Measurements from ENCODE around the gene ZNF799.
"Not testable (repeated sequence)": the region's sequence is repeated elsewhere in the genome, so short reads cannot be mapped to it uniquely, and the experiment has no call there.

ZNF799 gene

GRCh38 chr19:12365236-12366162, 35.6 kb downstream of the ZNF799 start, which contains the start of gene ZNF442:
TSS of gene ZNF442 (minus strand) at chr19:12365683. CDS start at chr19:12363631, 2,052 bp downstream.
- peak; percentile 97 for DNase-seq (ENCODE audit: low read depth)
- H3K4me3 ChIP-seq (replicated peaks; ENCODE audit: low read depth, low read length), result peak within 1 kb of the TSS; percentile 84
- TF ChIP-seq CTCF (IDR thresholded peaks at IDR 0.05; ENCODE audit: low read length, missing control alignments), result peak; percentile 81

GRCh38 chr19:12364391-12365235, 36.5 kb downstream of the ZNF799 start:
- peak; percentile 24 for DNase-seq (ENCODE audit: low read depth)
- peak overlapping the region; percentile 84 for H3K4me3 ChIP-seq (replicated peaks; ENCODE audit: low read depth, low read length)
- no peak for TF ChIP-seq CTCF (IDR thresholded peaks at IDR 0.05; ENCODE audit: low read length, missing control alignments)

- DNase-seq (ENCODE audit: low read depth), result not testable (repeated sequence)
Measured at GRCh38 chr19:12362236-12362635, 38.8 kb downstream of the ZNF799 start.

GRCh38 chr19:12353375-12353774, 47.7 kb downstream of the ZNF799 start:
- H3K4me3 ChIP-seq (replicated peaks; ENCODE audit: low read depth, low read length), result no peak overlapping the region
- DNase-seq (ENCODE audit: low read depth), result no peak
- no peak for TF ChIP-seq CTCF (IDR thresholded peaks at IDR 0.05; ENCODE audit: low read length, missing control alignments)

More at GRCh38 chr19:12362236-12362635, 38.8 kb downstream of the ZNF799 start:
- H3K4me3 ChIP-seq (replicated peaks; ENCODE audit: low read depth, low read length), result not testable (repeated sequence)

GRCh38 chr19:12350890-12351197, 50.2 kb downstream of the ZNF799 start:
- DNase-seq (ENCODE audit: low read depth), result no peak
- TF ChIP-seq CTCF (IDR thresholded peaks at IDR 0.05; ENCODE audit: low read length, missing control alignments), result no peak
- H3K4me3 ChIP-seq (replicated peaks; ENCODE audit: low read depth, low read length), result no peak overlapping the region

GRCh38 chr19:12350185-12350889, 50.7 kb downstream of the ZNF799 start:
- H3K4me3 ChIP-seq (replicated peaks; ENCODE audit: low read depth, low read length), result no peak overlapping the region
- DNase-seq (ENCODE audit: low read depth), result no peak
- TF ChIP-seq CTCF (IDR thresholded peaks at IDR 0.05; ENCODE audit: low read length, missing control alignments), result no peak

GRCh38 chr19:12346896-12347295, 54.2 kb downstream of the ZNF799 start:
- TF ChIP-seq CTCF (IDR thresholded peaks at IDR 0.05; ENCODE audit: low read length, missing control alignments), result no peak
- DNase-seq (ENCODE audit: low read depth), result no peak
- H3K4me3 ChIP-seq (replicated peaks; ENCODE audit: low read depth, low read length), result no peak overlapping the region

Data from fibroblast of pulmonary artery (primary cell).